LNCAP (cell line): ENCODE data around the gene BCL2.

Experiments used
- TF ChIP-seq, protein P1 (sequence below): fragments of 450-650 bp; IDR thresholded peaks from 2 replicates; pipeline ENCODE4 v1.5.1; 2017; ENCODE audit warnings: mild to moderate bottlenecking

The BCL2 gene

DNA sequence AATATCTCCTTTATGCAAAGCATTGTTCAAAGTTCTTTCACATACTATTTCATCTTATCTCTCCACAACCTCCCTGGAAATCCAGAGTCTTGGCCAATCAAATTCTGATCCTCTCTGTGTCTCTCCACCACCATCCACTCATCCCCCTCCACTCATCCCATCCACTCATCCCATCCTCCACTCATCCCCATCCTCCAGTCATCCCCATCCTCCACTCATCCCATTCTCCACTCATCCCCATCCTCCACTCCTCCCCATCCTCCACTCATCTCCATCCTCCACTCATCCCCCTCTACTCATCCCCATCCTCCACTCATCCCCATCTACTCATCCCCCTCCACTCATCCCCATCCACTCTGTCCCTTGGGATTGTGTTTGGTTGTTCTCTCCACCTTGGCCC lies 101.1 kb downstream of the BCL2 start:
- TF ChIP-seq, protein P1, sequence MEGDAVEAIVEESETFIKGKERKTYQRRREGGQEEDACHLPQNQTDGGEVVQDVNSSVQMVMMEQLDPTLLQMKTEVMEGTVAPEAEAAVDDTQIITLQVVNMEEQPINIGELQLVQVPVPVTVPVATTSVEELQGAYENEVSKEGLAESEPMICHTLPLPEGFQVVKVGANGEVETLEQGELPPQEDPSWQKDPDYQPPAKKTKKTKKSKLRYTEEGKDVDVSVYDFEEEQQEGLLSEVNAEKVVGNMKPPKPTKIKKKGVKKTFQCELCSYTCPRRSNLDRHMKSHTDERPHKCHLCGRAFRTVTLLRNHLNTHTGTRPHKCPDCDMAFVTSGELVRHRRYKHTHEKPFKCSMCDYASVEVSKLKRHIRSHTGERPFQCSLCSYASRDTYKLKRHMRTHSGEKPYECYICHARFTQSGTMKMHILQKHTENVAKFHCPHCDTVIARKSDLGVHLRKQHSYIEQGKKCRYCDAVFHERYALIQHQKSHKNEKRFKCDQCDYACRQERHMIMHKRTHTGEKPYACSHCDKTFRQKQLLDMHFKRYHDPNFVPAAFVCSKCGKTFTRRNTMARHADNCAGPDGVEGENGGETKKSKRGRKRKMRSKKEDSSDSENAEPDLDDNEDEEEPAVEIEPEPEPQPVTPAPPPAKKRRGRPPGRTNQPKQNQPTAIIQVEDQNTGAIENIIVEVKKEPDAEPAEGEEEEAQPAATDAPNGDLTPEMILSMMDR, result no peak

DNA sequence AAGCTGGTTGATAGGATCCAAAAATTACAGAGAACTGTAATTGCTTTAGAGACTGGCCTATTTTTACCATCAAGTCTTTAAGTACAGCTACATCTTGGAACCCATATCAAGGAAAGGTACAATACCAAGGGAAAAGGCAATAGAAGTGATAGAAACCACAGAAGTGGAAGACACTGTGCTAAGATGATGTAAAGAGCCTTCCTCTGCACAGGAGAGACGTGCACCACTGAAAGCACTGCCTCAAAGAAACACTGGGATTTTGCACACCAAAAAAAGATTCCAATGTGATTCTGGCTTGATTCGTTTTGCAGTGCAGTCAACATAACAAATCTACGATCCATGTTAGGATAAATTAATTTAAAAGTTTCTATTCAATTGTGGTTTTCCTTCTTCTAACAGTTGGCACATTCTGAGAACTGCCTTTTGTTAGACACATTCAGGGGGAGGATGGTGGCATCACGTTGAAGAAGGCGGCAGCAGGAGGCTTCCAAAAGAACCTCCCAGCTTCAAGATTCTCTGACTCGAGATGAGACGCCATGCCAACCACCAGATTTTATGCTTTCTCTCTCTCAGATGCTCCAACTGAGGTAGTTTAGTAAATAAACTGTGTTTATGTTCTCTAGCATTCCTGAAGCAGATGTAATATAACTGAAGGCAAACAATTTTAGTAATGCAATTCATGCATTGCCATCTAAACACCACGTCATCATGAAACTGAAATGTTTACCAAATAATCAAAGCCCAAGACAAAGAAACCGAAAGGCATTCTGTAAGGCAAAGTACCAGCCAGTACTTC lies 102.9 kb downstream of the BCL2 start:
- TF ChIP-seq, protein P1, result no peak

DNA sequence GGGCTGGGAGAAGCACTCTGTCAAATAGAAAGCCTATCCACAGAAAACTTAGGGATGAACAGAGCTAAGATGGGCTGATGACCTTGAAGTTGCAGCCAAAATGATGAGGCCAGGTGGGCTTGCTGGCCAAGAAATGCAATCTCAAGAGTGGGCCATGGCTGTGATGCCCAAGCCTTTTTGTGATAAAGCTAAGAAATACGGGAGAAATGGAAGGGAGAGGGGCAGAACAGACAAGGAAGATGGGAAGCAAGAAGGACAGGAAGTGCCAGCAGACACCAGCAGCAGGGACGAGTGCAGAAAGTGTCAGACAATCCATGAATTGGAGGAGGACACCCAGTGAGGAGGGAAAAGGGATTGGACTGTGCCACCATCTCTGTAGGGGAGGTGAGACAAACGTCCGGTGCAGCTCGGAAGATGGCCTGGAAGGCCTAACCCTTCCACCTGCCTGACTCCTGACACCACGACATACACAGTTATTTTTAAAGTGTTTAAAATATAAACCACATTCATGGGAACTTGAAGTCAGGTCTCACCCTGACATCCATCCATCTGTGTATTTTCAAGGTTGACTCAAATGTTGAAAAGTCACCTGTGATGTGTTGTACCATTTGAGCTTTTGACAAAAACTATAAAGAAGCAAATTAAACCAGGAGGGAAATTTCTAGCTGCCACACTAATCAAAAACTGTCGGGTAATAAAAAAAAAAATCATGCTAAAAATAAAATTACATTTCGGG lies 105.5 kb downstream of the BCL2 start:
- TF ChIP-seq, protein P1, result no peak

DNA sequence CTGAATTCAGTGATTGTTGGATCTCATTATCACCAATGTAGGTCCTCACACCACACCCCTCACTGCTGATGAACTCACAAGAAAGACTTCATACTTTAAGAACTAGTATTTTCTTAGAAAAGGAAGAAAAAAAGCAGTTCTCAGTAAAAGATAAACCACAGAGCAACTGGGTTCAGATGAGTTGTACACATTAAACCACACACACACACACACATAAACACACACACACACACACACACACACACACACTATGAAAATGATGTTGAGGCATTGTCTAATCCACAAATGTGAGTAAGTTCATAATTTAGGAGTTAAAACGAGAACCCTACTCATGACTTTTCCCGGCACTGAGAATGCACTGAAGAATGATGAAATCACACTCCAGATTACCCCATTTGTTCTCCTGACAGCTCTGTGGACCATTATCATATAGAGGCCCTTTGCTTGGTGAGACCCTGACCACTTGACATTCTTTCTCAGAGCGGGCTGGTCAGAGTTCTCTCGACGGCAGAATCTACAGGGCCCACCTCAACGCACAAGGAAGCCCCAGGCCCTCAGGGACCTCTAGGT lies 106.2 kb downstream of the BCL2 start:
- TF ChIP-seq, protein P1, result no peak

DNA sequence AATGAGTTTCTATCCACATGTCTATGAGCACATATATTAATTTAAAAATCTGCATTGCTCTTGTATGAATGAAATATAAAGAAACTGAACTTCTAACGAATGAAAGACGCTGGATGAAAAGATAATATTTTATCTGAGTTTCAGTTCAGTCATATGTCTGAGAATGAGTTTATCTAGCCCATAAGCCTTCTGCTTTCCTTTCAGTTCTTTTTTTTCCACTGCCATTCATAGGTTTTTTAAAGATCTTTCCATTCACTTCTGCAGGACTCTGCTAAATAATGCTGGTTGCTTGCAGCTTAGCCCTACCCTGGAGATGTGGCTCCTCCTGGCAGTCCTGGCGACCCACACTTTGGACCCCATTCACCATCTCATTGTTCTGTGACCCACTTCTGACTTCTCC lies 109.0 kb downstream of the BCL2 start:
- TF ChIP-seq, protein P1, result no peak

DNA sequence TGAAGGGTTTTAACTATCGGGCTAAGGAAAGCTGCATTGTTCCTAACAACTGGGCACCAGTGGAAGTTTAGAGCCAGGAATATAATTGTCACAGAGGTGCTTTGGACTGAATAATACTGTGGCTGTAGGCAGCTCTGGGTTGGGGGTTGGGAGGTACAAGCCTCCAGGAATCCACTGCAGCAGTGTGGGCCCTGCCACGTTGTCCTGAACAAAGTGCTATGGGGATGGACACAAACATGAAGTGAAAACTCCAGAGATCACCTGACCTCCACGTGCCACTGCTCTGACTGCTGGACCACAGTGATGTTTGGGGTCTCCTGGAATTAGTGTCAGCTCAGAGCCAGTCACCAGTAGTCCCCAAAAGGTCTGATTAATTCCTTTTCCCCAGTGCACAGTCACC lies 110.9 kb downstream of the BCL2 start:
- TF ChIP-seq, protein P1, result no peak

DNA sequence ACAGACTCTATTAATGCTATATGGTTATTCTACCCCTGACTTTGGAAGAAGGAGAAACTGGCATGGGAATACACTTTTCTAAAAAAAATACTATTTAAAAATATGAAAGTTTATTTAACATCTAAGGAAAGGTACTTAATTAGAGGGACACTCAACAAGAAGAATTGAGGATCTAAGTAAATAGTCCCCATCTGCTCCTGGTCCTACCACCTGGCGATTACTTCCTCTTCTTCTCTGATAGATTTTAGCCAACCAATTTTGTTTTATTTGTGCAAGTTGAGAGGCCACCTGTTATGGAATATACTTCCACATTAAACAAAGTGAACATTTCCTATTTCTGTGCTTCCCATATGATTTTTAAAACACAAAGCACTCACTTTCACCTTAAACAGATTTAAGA lies 111.7 kb downstream of the BCL2 start:
- TF ChIP-seq, protein P1, result no peak
